GM18499 (cell line): Measurements from ENCODE around the gene PTGDR.

ENCODE experiments used
- ATAC-seq: cut with Tn5 transposase; IDR thresholded peaks from one replicate; pipeline ENCODE4 v1.9.1; 2021; ENCODE audit warnings: moderate number of reproducible peaks; ENCODE audit not compliant: insufficient read depth, unreplicated experiment

Gene PTGDR

GRCh38 chr14:52262600-52262999, 4.9 kb upstream of the PTGDR start:
- no peak for ATAC-seq

- no peak for ATAC-seq
Measured at GRCh38 chr14:52263190-52263589, 4.3 kb upstream of the PTGDR start.

GRCh38 chr14:52265253-52265652, 2.2 kb upstream of the PTGDR start:
- no peak for ATAC-seq

GRCh38 chr14:52266179-52266578, 1.3 kb upstream of the PTGDR start:
- no peak for ATAC-seq

- no peak for ATAC-seq
Measured at GRCh38 chr14:52266782-52267181, 716 bp upstream of the PTGDR start.

GRCh38 chr14:52268279-52269061, 972 bp downstream of the PTGDR start:
- no peak for ATAC-seq

- ATAC-seq: no peak
Measured at GRCh38 chr14:52269100-52269499, 1.6 kb downstream of the PTGDR start.

GRCh38 chr14:52269982-52270381, 2.5 kb downstream of the PTGDR start:
- no peak for ATAC-seq

- ATAC-seq: no peak
Measured at GRCh38 chr14:52271538-52271937, 4.0 kb downstream of the PTGDR start.

DNA sequence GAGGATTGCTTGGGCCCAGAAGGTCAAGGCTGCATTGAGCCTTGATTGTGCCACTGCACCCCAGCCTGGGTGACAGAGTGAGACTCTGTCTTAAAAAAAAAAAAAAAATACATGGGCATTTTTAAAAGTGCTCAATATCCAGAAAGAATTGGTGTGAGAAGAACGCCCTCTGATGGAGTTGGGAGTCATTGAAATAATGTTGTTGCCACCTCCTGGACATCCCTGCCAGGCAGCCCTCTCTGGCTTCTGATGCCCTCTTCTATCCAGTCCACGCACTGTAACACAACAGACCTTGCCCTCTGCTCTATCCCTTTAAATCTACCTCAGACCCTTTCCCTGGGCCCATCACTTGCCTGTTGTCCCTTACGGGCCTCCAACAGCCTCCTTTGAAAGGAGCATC, 4.9 kb downstream of the PTGDR start:
- ATAC-seq: no peak

DNA sequence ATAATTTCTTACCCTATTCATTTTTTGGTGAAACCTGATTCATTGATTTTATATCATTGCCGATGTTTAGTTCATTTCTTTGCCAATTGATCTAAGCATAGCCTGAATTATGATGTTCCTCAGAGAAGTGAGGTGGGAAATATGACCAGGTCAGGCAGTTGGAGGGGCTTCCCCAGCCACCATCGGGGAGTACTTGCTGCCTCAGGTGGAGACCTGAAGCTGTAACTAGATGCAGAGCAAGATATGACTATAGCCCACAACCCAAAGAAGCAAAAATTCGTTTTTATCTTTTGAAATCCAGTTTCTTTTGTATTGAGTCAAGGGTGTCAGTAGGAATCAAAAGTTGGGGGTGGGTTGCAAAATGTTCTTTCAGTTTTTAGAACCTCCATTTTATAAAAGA, 7.9 kb downstream of the PTGDR start:
- ATAC-seq: no peak

DNA sequence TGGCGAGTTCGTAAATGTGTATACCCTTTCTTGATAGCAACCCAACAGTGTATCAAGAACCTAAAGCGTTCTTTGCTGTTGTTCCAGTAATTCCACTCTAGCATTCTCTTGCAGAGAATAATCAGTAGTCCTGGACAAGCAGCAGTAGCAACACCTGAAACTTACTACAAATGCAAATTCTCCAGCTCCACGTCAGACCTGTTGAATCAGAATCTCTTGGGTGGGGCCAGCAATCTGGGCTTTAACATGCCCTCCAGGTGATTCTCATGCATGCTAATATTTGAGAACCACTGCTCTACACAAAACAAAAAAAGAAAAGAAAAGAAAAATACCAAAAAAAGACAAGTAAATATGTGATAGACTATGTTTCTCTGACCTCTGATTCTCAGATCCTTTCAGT, 10.1 kb downstream of the PTGDR start:
- no peak for ATAC-seq

GRCh38 chr14:52279408-52279807, 11.9 kb downstream of the PTGDR start:
- no peak for ATAC-seq

GRCh38 chr14:52283099-52283498, 15.6 kb downstream of the PTGDR start:
- ATAC-seq: no peak

- ATAC-seq: no peak
Measured at GRCh38 chr14:52286661-52287649, 19.5 kb downstream of the PTGDR start.

- no peak for ATAC-seq
Measured at GRCh38 chr14:52296378-52296777, 28.9 kb downstream of the PTGDR start.

GRCh38 chr14:52298795-52299194, 31.3 kb downstream of the PTGDR start:
- ATAC-seq: no peak

DNA sequence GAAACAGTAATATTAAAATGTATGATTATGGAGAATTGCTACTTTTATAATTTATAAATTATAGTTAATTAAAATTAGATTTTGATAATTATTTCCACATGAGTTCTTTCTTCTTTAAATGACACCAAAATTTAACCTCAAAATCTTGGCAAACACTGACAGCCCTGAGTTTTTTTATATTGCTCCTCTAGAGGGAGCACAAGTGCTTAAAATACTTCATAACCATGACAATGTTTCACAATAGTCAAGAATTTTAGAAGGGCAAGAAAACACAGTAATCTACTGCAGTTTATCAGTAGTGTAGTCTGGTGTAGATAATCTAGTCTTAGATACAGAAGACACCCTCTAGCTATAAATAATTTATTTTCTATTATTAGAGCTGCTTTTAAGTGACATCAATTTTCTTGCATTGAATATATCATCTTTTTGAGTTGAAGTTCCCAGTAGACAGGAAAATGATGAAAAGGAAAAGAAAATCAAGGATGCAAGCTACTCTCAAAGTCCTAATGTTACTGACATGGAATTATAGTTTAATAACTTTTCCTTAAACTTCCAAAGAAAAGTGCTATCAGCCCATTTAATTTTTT, 32.3 kb downstream of the PTGDR start:
- ATAC-seq: no peak

DNA sequence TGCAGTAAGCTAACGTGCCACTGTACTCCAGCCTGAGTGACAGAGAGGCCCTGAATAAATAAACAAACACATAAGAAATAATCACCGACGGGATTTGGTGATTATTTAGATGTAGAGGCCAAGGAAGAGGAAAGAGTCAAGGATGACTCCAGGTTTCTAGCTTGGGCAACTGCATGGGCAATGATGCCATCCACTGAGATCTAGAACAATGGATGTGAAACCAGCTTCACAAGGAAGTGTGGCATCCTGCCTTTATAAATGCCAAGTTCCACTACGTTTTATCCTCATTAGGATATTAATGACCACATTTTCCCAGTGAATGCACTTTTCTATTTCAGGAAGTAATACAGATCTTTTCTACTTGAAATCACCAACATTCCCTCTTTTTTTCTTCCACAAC, 35.7 kb downstream of the PTGDR start:
- ATAC-seq: no peak

GRCh38 chr14:52304248-52304904, 36.9 kb downstream of the PTGDR start:
- no peak for ATAC-seq
